Rectal smooth muscle tissue (tissue), 1 donor: Measurements from ENCODE around the gene FGF14.

Experiments
- H3K27ac ChIP-seq: one replicate; pipeline ENCODE4 v1.7.0; 2013; ENCODE audit warnings: low read depth, low read length, inconsistent platforms
- H3K27me3 ChIP-seq: one replicate; pipeline ENCODE4 v1.7.0; 2013; ENCODE audit warnings: low read length; ENCODE audit not compliant: control insufficient read depth, insufficient read depth
- H3K36me3 ChIP-seq: one replicate; pipeline ENCODE4 v1.7.0; 2013; ENCODE audit warnings: low read length; ENCODE audit not compliant: control insufficient read depth, insufficient read depth
- H3K4me1 ChIP-seq: one replicate; pipeline ENCODE4 v1.7.0; 2013; ENCODE audit warnings: low read length; ENCODE audit not compliant: control insufficient read depth, insufficient read depth
- H3K4me3 ChIP-seq: one replicate; pipeline ENCODE4 v1.7.0; 2013; ENCODE audit warnings: low read length
- H3K9ac ChIP-seq: one replicate; pipeline ENCODE4 v1.7.0; 2013; ENCODE audit warnings: low read length

Gene FGF14

DNA sequence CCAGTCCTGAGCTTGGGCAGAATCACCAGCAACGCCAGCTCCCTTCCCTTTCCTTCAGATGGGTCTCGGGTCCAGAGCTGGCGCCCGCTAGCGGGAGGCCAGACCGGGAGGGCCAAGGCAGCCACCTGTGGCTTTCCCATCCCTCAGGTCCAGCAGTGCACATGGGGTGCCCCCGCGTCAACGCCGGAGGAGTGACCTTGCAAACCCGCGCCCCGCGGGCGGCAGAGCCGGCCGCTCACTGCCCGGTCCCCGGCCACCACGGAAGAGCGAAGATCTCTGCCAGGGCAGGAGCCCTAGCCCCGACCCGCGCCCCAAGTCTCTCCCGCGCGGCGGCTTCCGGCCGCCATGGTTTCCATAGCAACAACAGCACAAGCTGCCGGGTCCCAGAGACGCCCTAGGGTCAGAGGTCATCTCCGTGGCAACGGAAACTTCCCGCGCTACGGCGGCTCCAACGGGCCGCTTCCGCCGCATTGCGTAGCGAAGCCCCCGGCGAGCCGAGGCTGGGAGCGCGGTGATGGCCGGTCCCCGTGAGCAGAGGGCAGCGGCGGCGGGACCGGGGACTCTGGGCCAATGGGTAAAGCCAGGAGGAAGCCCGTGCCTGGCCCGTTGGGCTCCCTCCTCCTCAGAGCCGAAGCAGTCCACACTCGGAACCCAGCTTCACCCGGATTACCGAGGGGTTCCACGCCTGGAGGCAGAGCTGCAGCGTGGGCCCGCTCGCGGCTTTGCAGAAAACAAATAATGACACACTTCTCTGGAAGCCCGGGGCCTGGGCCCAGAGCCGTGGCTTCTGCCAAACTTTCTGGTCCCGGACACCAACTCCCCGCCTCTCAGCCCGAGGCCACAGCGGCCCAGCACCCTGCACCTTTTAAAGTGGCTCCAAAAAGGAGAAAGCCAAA is 7.4 kb downstream of the FGF14 start:
- H3K27ac ChIP-seq = peak overlapping the region; percentile 79
- no peaks in the 10 kb centered on the region for H3K36me3 ChIP-seq
- peak overlapping the region; percentile 21 for H3K9ac ChIP-seq
- no peaks in the 10 kb centered on the region for H3K27me3 ChIP-seq
- H3K4me3 ChIP-seq = peak overlapping the region; percentile 94
- H3K4me1 ChIP-seq = peaks cover 3% of the 10 kb centered on the region

DNA sequence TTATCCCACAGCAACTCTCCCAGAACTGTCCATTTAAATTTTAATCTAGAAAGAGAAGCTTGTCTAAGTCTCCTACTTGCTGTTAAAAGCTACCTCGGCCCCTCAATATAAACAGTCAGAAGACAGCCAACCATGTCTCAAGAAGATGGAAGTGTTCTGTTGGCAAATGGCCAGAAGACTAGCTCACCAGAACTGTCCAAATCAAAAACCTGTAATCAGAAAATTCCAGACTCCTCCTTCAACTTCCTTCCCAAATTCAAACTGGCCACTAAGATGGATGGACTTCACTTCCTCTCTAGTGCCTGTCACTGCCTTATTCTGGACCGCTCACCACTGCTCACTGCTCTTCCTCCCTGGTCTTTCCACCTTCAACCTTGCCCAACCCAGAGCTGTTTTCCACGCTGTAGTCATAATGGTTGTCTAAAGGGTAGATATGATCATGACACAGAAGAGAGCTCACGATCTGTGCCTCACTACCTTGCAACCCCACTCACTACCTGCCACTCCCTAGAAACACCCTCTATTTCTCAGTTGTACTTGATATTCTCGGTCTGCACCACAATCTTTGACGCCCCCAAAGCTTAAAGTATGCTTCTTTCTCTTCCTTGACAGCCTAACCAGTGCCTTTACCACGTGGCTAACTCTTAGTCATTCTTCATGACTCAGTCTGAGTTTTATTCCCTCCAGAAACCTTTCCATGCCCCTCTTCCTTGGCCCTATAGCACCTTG is 9.2 kb downstream of the FGF14 start:
- no peaks in the 10 kb centered on the region for H3K27me3 ChIP-seq
- H3K4me1 ChIP-seq = peaks cover 3% of the 10 kb centered on the region
- H3K27ac ChIP-seq = no peak overlapping the region
- H3K4me3 ChIP-seq = no peak overlapping the region
- H3K9ac ChIP-seq = no peak overlapping the region
- no peaks in the 10 kb centered on the region for H3K36me3 ChIP-seq

DNA sequence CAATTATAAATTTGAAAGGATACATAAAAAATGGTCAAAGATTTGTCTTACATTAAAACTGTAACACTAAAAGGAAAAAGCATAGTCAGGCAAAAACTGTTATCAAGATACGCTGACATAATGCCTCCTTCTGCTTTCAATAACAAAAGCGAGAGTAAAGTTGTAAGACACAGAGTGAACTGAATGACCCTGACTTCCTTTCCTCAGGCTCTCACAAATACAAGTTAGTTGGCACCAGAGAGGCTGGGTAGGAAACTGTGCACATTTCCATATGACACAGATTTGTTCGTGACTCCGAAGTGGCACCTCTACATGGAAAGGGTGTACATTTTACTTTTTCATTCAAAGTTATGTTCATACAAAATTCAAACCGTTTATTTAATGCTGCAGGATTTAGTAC is 15.4 kb downstream of the FGF14 start:
- Histone ChIP-seq H3K36me3 (no peaks in the 10 kb centered on the region), H3K27ac (no peak overlapping the region), H3K27me3 (no peaks in the 10 kb centered on the region), H3K4me3 (no peak overlapping the region), H3K9ac (no peak overlapping the region), H3K4me1 (no peaks in the 10 kb centered on the region)

DNA sequence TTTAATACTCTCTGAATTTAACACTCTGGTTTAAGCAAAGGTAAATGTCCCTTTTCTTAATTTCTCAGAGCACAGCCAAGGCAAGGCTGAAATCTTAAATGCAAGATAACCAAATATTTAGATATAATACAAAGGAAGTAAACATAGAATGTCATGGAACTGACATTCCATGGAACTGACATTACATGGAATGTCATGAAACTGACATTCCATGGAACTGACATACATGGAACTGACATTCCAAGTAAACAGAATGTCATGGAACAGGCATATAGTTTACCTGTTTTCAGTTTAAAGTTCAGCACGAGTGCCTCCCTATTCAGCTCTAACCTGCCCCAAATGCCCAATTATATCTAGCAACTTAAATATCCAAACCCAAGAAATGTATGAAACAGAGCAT is 21.8 kb downstream of the FGF14 start:
- Histone ChIP-seq H3K36me3 (no peaks in the 10 kb centered on the region), H3K4me3 (no peak overlapping the region), H3K27ac (no peak overlapping the region), H3K9ac (no peak overlapping the region), H3K27me3 (no peaks in the 10 kb centered on the region), H3K4me1 (no peaks in the 10 kb centered on the region)

DNA sequence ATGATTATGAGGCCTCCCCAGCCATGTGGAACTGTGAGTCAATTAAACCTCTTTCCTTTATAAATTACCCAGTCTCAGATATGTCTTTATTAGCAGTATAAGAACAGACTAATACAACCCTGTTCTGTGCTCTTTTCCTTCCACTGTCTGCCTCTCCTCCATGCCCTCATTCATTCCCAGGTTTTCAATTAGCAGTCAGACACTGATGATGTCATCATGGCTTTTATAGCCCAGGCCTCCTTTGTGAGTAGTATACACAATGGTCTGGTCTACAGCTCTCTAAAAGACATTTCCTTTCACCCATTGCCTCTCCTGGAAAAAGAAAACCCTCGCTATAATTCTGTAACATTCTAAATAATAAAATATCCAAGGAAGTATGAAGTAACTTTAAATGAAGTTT is 25.5 kb downstream of the FGF14 start:
- Histone ChIP-seq H3K9ac (no peak overlapping the region), H3K36me3 (no peaks in the 10 kb centered on the region), H3K27me3 (no peaks in the 10 kb centered on the region), H3K4me3 (no peak overlapping the region), H3K27ac (no peak overlapping the region), H3K4me1 (no peaks in the 10 kb centered on the region)

DNA sequence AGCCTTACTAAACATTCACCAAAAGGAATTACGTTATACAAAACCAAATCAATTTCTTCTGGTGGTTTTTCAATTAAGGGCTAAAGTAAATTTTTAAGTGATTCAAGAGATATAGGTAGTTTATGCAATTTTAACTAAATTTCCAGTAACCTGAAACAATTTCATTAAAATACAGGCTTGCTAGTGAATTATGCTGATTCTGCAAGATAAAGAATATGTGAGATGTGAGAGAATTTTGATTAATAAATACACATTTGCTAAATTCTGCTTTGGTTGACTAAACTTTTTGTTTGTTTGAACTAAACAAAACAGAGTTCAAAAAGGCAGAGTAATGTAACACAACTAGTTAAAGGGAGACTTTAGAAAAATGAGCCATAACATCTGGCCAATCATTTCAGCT is 27.1 kb downstream of the FGF14 start:
- no peaks in the 10 kb centered on the region for H3K27me3 ChIP-seq
- H3K27ac ChIP-seq = no peak overlapping the region
- H3K4me1 ChIP-seq = no peaks in the 10 kb centered on the region
- H3K9ac ChIP-seq = no peak overlapping the region
- H3K36me3 ChIP-seq = no peaks in the 10 kb centered on the region
- no peak overlapping the region for H3K4me3 ChIP-seq

DNA sequence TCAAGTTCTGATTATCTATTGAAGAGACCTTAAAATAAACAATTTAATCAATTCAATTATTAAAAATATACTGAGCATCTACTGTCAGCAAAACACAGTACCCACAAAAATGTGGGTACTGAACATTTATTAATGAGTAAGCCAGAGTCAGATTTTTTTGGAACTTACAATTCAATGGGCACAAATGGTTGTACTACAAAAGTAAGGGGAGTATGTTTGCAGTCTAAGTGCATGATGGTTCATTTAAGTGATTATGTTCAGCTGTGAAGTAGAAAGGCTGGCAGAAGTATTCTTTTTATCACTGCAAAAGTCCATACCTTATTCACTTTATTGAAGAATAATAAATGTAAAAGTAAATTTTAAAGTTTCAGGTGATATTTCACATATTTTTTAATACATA is 27.6 kb downstream of the FGF14 start:
- no peaks in the 10 kb centered on the region for H3K27me3 ChIP-seq
- H3K4me3 ChIP-seq = no peak overlapping the region
- no peaks in the 10 kb centered on the region for H3K36me3 ChIP-seq
- H3K4me1 ChIP-seq = no peaks in the 10 kb centered on the region
- no peak overlapping the region for H3K27ac ChIP-seq
- H3K9ac ChIP-seq = no peak overlapping the region

DNA sequence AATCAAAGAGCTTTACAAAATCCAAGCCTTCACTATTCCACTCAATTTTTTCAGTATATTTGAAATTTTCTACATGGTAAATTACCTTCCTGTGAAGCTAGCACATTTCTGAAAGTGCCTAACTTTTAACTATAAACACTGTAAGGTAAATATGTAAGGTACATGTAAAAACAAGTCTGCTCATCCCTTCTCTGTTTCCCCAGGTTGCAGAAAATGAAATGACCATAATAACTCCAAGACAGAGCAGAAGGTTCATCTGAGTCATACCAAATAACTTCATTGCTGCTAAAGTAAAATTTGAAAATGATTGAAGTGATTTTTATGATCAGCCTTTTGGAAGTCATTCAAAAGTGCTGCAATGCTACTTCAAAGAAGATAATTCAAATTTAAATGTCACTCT is 28.6 kb downstream of the FGF14 start:
- H3K9ac ChIP-seq = no peak overlapping the region
- no peak overlapping the region for H3K4me3 ChIP-seq
- H3K27ac ChIP-seq = no peak overlapping the region
- H3K4me1 ChIP-seq = no peaks in the 10 kb centered on the region
- H3K36me3 ChIP-seq = no peaks in the 10 kb centered on the region
- no peaks in the 10 kb centered on the region for H3K27me3 ChIP-seq

DNA sequence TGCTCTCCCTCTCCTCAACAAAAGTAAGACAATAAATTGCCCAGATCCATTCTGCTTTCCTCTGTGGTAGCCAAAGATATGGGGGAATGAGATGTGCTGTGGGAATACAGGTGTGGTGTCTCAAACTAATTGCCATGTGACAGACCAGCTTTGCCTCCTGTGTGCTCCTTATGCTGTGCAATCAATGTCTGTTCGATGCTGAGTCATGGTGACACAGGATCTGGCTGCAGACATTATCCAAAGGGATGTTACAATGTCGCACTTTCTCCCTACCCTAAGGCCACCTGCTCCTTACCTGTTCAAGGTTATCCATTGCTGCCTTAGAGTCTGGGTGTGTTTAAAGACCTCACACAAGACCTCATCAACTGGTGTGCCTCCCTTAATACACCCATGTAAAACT is 32.5 kb downstream of the FGF14 start:
- no peaks in the 10 kb centered on the region for H3K4me1 ChIP-seq
- no peaks in the 10 kb centered on the region for H3K36me3 ChIP-seq
- H3K9ac ChIP-seq = no peak overlapping the region
- no peak overlapping the region for H3K27ac ChIP-seq
- H3K4me3 ChIP-seq = no peak overlapping the region
- no peaks in the 10 kb centered on the region for H3K27me3 ChIP-seq

DNA sequence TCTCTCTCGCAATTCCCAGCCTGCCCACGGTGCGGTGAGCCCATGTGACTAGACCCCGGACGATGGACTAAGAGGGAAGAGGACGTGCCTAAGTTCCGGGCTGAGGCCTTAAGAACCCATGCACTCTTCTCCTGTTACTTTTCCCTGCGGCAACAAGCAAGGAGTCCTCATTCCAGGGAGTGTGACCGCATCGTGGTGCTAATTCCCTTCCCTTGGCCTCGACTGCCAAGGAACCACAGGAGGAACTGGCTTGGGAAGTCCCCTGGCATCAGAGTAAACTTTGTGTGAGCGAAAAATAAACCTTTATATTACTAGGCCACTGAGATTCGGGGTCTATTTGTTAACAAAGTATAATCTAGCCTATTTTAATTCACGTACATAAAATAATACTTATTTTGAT is 34.0 kb downstream of the FGF14 start:
- H3K27ac ChIP-seq = no peak overlapping the region
- H3K9ac ChIP-seq = no peak overlapping the region
- no peaks in the 10 kb centered on the region for H3K4me1 ChIP-seq
- no peak overlapping the region for H3K4me3 ChIP-seq
- H3K36me3 ChIP-seq = no peaks in the 10 kb centered on the region
- H3K27me3 ChIP-seq = no peaks in the 10 kb centered on the region

DNA sequence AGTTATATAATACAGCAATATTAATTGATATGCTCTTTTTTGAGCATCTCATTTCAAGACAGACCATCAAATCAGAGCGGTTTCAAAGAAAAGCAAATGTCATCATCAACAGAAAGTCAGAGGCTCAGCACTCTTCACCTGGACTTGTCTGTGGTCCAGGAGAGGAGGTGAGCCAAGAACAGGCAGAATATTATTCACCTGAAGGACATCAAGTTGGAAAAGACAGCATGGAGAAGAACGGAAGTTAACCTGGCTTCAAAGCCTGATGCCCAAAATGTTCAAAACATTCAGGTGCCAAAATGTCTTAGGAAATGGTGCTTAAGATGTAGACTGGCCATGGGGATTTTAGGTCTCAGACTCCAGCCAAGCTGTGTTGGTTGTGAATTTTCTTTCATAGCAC is 40.7 kb downstream of the FGF14 start:
- Histone ChIP-seq H3K4me3 (no peak overlapping the region), H3K4me1 (no peaks in the 10 kb centered on the region), H3K36me3 (no peaks in the 10 kb centered on the region), H3K27ac (no peak overlapping the region), H3K27me3 (no peaks in the 10 kb centered on the region), H3K9ac (no peak overlapping the region)

DNA sequence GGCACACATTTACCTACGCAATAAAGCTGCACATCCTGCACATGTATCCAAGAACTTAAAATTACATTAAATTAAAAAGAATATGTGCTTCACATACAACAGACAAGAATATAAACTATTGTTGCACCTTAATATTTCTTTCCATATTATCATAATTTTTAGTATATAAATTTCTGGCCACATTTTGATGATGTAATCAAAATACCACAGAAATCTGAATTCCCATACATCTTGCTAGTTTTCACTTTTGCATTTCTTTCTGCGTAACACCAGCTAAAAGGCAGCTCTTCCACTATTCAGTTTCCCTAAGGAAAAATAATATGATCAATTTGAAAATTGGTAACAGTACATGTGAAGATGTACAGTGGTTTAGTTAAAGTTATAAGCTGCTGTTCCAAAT is 42.6 kb downstream of the FGF14 start:
- H3K4me3 ChIP-seq = no peak overlapping the region
- H3K27ac ChIP-seq = no peak overlapping the region
- H3K4me1 ChIP-seq = no peaks in the 10 kb centered on the region
- no peaks in the 10 kb centered on the region for H3K36me3 ChIP-seq
- H3K9ac ChIP-seq = no peak overlapping the region
- no peaks in the 10 kb centered on the region for H3K27me3 ChIP-seq

DNA sequence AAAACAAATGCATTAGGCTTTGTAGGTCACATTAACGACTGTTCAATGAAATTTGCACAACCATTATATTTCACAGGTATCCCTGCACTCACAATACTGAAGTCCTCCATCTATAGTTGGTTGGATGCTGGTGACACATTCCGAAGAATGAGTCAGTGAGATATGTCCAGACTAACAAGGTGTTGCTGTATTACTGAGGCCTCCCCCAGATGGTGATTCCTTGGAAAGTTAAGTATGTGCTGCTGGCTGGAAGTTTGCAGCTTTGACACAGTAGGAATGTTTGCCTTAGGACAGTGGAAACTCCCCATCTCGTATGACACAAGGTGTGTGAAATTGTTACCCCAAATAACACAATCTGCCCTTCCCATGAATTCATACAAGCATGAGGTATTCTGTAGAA is 46.6 kb downstream of the FGF14 start:
- Histone ChIP-seq H3K4me1 (no peaks in the 10 kb centered on the region), H3K27ac (no peak overlapping the region), H3K9ac (no peak overlapping the region), H3K4me3 (no peak overlapping the region), H3K27me3 (no peaks in the 10 kb centered on the region), H3K36me3 (no peaks in the 10 kb centered on the region)
